ENCODE data around the gene TMEM179. TPM values are rescaled to one million over a fixed set of nuclear protein-coding genes. Genes with fewer than 3 reads are reported as not detected.
A peak's percentile ranks its signal among the peaks of the same experiment; 100 is the strongest.

TMEM179 gene
- total RNA-seq, 6 donors from 2014 or later, result not detected

DNA sequence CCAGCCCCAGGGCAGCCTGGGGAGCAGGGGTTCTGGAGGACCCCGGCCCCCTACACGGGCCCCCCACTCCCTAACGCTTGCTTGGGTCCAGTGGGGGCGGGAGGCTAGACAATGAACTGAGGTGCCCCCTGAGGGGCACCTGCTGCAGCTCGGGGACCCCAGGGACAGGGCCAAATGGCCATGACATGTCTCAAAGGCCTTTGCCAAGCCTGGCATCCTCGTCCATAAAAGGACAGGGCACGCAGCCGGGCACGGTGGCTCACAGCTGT is 36.7 kb downstream of the TMEM179 start:
- Histone ChIP-seq H3K36me3 (no peaks in the 10 kb centered on the region), H3K27me3 (peaks cover 0 to 19% (median 0%) of the 10 kb centered on the region in 4 donors), H3K9me3 (no peaks in the 10 kb centered on the region), H3K27ac (no peak overlapping the region), H3K4me3 (no peak overlapping the region), H3K4me1 (peaks cover 8 to 11% (median 9%) of the 10 kb centered on the region in 4 donors)
- TF ChIP-seq EP300 (IDR thresholded peaks at IDR 0.05) (no peak), POLR2AphosphoS5 (IDR thresholded peaks at IDR 0.05) (no peak), CTCF (IDR thresholded peaks at IDR 0.05) (no peak), POLR2A (IDR thresholded peaks at IDR 0.05) (no peak)
- ATAC-seq (ENCODE audit: low FRiP score in 2 of 2), result no peak
- peak in 1 of 2 donors; percentile 62 for DNase-seq
- WGBS, 2 donors, result 73 to 88% methylated on average over 5 to 7 of the region's 9 CpGs

DNA sequence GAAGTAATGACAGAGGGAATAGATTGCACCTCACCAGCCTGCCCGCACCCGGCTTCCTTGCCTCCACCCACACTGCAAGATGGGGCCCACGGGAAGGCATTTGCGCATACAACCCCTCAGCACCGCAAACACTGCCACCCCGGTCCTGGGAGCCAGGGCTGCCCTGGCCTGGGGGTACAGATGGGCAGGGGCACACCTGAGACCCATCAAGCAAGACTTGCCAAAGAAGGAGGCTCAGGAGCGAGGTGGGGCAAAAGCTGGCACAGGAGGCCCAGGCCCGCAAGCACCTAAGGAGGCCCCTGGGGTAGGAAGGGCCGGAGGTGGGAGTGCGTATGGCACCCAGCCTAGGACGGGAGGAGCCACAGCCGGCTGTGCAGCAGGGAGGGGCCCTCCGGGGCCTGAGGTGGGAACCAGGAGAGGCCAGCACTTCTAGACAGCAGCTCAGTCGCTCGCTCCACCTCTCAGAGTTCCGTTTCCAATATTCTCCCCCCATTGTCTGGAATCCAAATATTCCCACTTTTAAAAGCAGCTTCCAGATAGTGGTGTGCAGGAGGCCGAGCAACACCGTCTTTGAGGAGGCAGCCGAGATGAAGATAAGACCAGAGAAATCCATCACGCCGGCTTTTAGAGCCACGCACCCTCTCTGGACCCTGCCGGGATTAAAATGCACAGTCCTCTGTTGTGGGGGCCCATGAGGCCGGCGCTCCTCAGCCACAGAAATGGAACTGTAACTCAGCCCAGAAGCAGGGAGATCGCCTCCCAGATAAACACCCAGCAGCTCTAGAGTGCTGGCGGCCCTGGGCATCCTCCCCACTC is 37.2 kb downstream of the TMEM179 start:
- TF ChIP-seq EP300 (IDR thresholded peaks at IDR 0.05) (no peak), POLR2AphosphoS5 (IDR thresholded peaks at IDR 0.05) (no peak), POLR2A (IDR thresholded peaks at IDR 0.05) (no peak), CTCF (IDR thresholded peaks at IDR 0.05) (no peak)
- 43 to 49% methylated on average over 22 to 27 of the region's 27 CpGs for WGBS, 2 donors
- ATAC-seq (ENCODE audit: low FRiP score in 2 of 2) (no peak), DNase-seq (peak in 1 of 2 donors; percentile 71)
- Histone ChIP-seq H3K4me3 (no peak overlapping the region), H3K9me3 (no peaks in the 10 kb centered on the region), H3K27me3 (peaks cover 0 to 19% (median 0%) of the 10 kb centered on the region in 4 donors), H3K4me1 (peaks cover 8 to 11% (median 9%) of the 10 kb centered on the region in 4 donors), H3K27ac (no peak overlapping the region), H3K36me3 (no peaks in the 10 kb centered on the region)

DNA sequence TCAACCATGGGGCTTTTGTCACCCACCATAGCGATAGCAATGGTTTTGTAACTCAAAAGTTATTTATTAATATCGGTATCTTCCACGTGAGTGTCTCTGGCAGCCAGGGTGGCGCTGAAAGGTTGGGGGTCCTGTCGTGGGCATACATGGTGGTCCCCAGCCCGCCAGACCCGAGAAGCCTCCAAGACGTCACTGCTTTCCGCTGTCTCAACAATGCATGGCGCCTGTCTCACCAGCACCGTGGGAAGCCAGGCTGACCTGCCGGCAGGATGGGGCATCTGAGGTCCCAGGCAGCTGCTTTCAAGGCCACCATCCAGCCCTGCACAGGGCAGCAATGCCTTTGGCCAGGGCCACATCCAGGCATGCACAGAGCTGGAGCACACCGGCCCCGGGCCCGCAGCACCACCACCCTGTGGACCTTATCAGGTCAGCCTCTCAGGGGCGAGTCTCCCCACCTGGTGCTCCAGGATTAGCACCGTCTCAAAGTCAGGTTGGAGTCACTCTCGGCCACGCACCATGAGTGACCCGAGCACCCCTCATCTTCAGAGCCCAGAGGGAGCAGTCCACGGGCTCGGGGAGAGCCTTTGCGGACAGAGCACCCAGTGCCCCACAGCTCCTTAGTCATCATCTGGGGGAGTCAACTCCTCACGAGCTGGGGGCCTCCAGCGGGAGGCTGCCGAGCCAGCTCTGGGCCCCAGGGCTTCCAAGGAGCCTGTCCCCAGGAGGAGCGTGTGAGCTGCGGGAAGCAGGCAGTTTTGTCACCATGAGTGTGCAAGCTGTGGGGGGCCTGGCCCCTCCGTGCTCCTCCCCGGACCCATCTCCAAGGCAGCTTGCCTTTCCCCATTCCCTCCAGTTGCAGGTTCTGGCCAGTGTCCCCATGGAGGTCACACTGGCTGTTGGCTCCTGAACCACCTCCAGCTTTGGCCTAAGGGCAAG is 39.6 kb downstream of the TMEM179 start:
- no peak for TF ChIP-seq CTCF (IDR thresholded peaks at IDR 0.05)
- TF ChIP-seq POLR2AphosphoS5 (IDR thresholded peaks at IDR 0.05), result no peak
- TF ChIP-seq POLR2A (IDR thresholded peaks at IDR 0.05), result no peak

DNA sequence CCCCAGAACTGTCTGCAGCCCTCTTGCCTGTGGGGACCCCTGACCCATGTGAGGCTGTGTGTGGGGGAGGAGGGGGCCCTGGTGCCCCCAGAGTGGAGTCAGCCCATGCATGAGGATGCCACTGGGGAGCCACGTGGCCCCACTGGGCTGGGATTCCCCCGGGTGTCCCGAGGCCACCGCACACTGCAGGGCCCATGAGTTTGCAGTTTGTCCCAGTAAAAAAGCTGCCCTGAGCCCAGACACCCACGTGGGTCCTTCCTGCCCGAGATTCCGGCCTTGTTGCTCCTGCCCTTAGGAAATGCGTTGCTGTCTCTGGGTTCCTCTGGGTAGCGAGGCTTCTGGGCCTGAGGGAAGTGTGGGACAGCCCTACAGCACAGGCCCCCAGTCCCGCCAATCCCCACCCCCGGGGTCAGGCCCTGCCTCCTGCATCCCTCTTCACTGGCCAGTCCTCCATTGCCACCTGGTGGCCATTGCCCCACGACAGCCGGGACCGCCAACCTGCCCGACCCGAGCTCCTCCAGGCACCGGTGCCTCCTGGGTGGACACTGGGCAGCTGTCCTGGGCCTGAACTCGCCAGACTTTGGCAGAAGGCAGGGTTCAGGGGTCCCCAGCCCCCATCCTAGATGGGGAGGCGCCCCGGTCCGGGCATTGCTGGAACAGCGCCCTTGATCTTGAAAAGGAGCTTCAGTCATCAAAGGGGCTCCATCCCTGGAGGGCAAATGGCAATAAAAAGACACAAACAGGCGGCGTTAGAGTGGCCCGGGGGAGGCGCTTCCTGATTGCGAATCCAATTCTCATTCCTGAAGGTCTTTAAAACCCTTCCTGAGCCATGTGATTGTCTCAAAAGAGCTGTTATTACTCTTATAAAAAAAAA is 40.6 kb downstream of the TMEM179 start:
- 8% methylated on average over 13 to 23 of the region's 27 CpGs for WGBS, 2 donors
- DNase-seq (peak; percentile 53 to 87), ATAC-seq (ENCODE audit: low FRiP score in 2 of 2) (peak; percentile 46 to 53)

More for the DNA sequence above, 39.6 kb downstream of the TMEM179 start:
- DNase-seq (peak in 1 of 2 donors; percentile 72), ATAC-seq (ENCODE audit: low FRiP score in 2 of 2) (no peak)
- H3K27me3 ChIP-seq, result peaks cover 0 to 13% (median 0%) of the 10 kb centered on the region in 4 donors
- no peaks in the 10 kb centered on the region for H3K9me3 ChIP-seq
- no peaks in the 10 kb centered on the region for H3K36me3 ChIP-seq
- peaks cover 8 to 11% (median 9%) of the 10 kb centered on the region in 4 donors for H3K4me1 ChIP-seq
- no peak overlapping the region for H3K27ac ChIP-seq
- WGBS, 2 donors, result 78 to 84% methylated on average over 6 to 26 of the region's 30 CpGs
- H3K4me3 ChIP-seq, result no peak overlapping the region

More for the DNA sequence above, 40.6 kb downstream of the TMEM179 start:
- Histone ChIP-seq H3K36me3 (no peaks in the 10 kb centered on the region), H3K27ac (no peak overlapping the region), H3K4me1 (peaks cover 8 to 11% (median 9%) of the 10 kb centered on the region in 4 donors), H3K27me3 (peaks cover 0 to 13% (median 0%) of the 10 kb centered on the region in 4 donors), H3K9me3 (no peaks in the 10 kb centered on the region), H3K4me3 (no peak overlapping the region)
- peak; percentile 71 to 93 (median 86) for TF ChIP-seq CTCF (IDR thresholded peaks at IDR 0.05)
- no peak for TF ChIP-seq POLR2A (IDR thresholded peaks at IDR 0.05)

Measured in upper lobe of left lung (tissue), 6 donors.